Erythroblast (primary cell): Measurements from ENCODE around the gene GYPA.
A peak's percentile ranks its signal among the peaks of the same experiment; 100 is the strongest.

Experiments
- DNase-seq, 2 experiments: peaks; one replicate each; lab custom pipeline; 2025; lab: John Stamatoyannopoulos, UW
- GATA1 ChIP-seq: IDR thresholded peaks from 2 replicates; pipeline ENCODE4 v1.6.1; 2011; ENCODE audit warnings: low read depth, mild to moderate bottlenecking, control low read depth, low read length, moderate library complexity
- POLR2A ChIP-seq: IDR thresholded peaks from 2 replicates; pipeline ENCODE4 v1.6.1; 2011; ENCODE audit warnings: mild to moderate bottlenecking, low read length

The GYPA gene

GRCh38 chr4:144140594-144141295, at the start of gene GYPA:
TSS of gene GYPA (minus strand) at chr4:144140718. CDS start at chr4:144140635, 83 bp downstream.
- TF ChIP-seq GATA1, result peak; percentile 34
- TF ChIP-seq POLR2A, result peak; percentile 73

GRCh38 chr4:144190009-144190408, 49.5 kb upstream of the GYPA start:
- no peak for DNase-seq
- TF ChIP-seq GATA1, result no peak
- TF ChIP-seq POLR2A, result no peak

More at GRCh38 chr4:144140594-144141295, at the start of gene GYPA:
- peak; percentile 88 to 94 for DNase-seq

GRCh38 chr4:144189121-144189520, 48.6 kb upstream of the GYPA start:
- TF ChIP-seq POLR2A, result no peak
- TF ChIP-seq GATA1, result no peak
- DNase-seq, result no peak

GRCh38 chr4:144185086-144185485, 44.6 kb upstream of the GYPA start:
- no peak for DNase-seq
- TF ChIP-seq POLR2A (no peak), GATA1 (no peak)

- TF ChIP-seq GATA1, result no peak
- TF ChIP-seq POLR2A, result no peak
- no peak for DNase-seq
These were observed 42.6 kb upstream of the GYPA start for GRCh38 chr4:144183165-144183564.

GRCh38 chr4:144181391-144181790, 40.9 kb upstream of the GYPA start:
- no peak for DNase-seq
- TF ChIP-seq GATA1, result no peak
- no peak for TF ChIP-seq POLR2A

GRCh38 chr4:144179152-144179739, 38.7 kb upstream of the GYPA start:
- DNase-seq, result peak; percentile 30 to 62
- TF ChIP-seq POLR2A, result no peak
- TF ChIP-seq GATA1, result no peak

- DNase-seq, result no peak
- no peak for TF ChIP-seq GATA1
- TF ChIP-seq POLR2A, result no peak
These were observed 37.9 kb upstream of the GYPA start for GRCh38 chr4:144178414-144178813.

- DNase-seq, result no peak
These were observed 36.0 kb upstream of the GYPA start for GRCh38 chr4:144176476-144176875.

GRCh38 chr4:144174401-144175067, 34.0 kb upstream of the GYPA start:
- no peak for TF ChIP-seq POLR2A
- no peak for TF ChIP-seq GATA1
- DNase-seq, result peak; percentile 44 to 76

More at GRCh38 chr4:144176476-144176875, 36.0 kb upstream of the GYPA start:
- TF ChIP-seq GATA1, result no peak
- no peak for TF ChIP-seq POLR2A

- TF ChIP-seq POLR2A, result no peak
- TF ChIP-seq GATA1, result no peak
- no peak for DNase-seq
These were observed 31.2 kb upstream of the GYPA start for GRCh38 chr4:144171697-144172096.

- no peak for TF ChIP-seq POLR2A
- TF ChIP-seq GATA1, result no peak
- DNase-seq, result no peak
These were observed 28.7 kb upstream of the GYPA start for GRCh38 chr4:144169211-144169610.

GRCh38 chr4:144154044-144154443, 13.5 kb upstream of the GYPA start:
- no peak for DNase-seq
- TF ChIP-seq GATA1, result no peak
- TF ChIP-seq POLR2A, result no peak

GRCh38 chr4:144142690-144143326, 2.3 kb upstream of the GYPA start:
- peak; percentile 67 to 81 for DNase-seq
